ENCODE measurements around the gene ADPRM. TPM values are rescaled to one million over a fixed set of nuclear protein-coding genes. Genes with fewer than 3 reads are reported as not detected.
"Not testable (repeated sequence)": the region's sequence is repeated elsewhere in the genome, so short reads cannot be mapped to it uniquely, and the experiment has no call there.

Gene ADPRM
- total and polyA plus RNA-seq, 5 experiments from 2014 or later: 69.4 to 91.5 (median 76.7) TPM

DNA sequence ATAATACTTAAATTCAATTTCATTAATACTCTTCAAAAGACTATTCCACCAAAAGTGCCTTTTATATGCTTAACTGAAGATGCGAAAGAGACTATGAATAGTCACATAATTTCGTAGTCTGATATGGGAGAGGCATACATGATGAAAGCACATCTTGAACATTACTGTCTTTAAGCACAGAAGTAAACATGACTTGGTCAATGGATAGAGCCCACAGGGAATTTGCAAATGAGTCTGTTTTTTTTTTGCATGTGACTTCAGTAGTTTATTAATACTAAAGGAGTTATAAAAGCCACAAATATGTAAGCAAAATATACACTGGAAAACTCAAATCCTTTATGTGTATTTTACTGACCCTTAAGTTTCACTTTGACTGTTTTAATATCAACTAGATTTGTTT, 15.9 kb downstream of the ADPRM start:
- ATAC-seq (no peak), DNase-seq (no peak)
- H3K27ac Mint-ChIP-seq: peak overlapping the region in 4 of 10 donors; percentile 4 to 27 (median 22)
- H3K4me3 Mint-ChIP-seq: no peak overlapping the region
- POLR2A ChIA-PET: interaction anchor here (0.7 kb wide), 1 partner anchor 79 kb away, joined by 3 read pairs; no protein-coding TSS in a partner anchor
- H3K4me1 Mint-ChIP-seq: peaks cover 7 to 22% (median 10%) of the 10 kb centered on the region in 4 donors
- H3K36me3 Mint-ChIP-seq: peaks cover 13 to 70% (median 20%) of the 10 kb centered on the region in 3 donors
- H3K27me3 Mint-ChIP-seq: no peaks in the 10 kb centered on the region
- no peaks in the 10 kb centered on the region for H3K9me3 Mint-ChIP-seq

DNA sequence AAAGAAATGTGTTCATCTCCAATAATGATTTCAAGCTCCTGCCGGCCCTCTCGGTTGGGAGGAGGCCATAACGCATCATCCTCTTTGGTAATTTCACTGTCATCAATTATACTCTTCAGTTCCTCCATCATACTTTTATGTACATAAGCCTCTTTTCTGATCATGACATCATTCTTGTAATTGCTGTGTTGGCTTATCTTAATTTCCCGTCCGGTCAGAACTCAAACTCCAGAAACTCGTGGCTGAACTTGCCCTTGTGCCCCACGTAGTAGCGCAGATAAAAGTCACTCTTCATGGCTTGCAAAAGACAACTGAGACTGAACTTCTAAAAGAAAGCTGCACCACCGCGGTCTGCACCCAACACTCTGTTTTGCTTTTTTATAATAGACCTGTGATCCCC, 18.8 kb downstream of the ADPRM start:
- H3K36me3 Mint-ChIP-seq: peaks cover 8 to 48% (median 11%) of the 10 kb centered on the region in 3 donors
- no peaks in the 10 kb centered on the region for H3K27me3 Mint-ChIP-seq
- no peaks in the 10 kb centered on the region for H3K9me3 Mint-ChIP-seq
- ATAC-seq (no peak), DNase-seq (no peak)
- H3K4me3 Mint-ChIP-seq: no peak overlapping the region
- peak overlapping the region in 7 of 10 donors; percentile 49 to 83 (median 55) for H3K27ac Mint-ChIP-seq
- peaks cover 0 to 6% (median 3%) of the 10 kb centered on the region in 4 donors for H3K4me1 Mint-ChIP-seq
- POLR2A ChIA-PET: no interaction called here

DNA sequence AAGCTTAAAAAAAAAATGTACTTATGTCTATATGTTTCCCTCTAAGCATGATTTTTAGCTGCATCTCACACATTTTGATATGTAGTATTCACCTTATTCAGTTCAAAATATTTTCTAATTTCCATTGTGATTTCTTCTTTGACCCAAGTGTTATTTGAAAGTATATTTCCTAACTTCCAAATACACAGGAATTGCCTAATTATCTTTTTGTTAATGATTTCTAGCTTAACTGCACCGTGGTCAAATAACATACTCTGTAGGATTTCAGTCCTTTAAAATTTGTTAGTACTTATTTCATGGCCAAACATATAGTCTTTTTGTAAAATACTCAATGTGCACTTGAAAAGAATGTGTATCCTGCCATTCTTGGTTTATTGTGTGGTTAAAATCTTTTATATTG, 21.2 kb downstream of the ADPRM start:
- ATAC-seq: no peak
- no peak for DNase-seq
- POLR2A ChIA-PET: no interaction called here
- H3K36me3 Mint-ChIP-seq: peaks cover 0 to 41% (median 3%) of the 10 kb centered on the region in 3 donors
- no peaks in the 10 kb centered on the region for H3K9me3 Mint-ChIP-seq
- H3K27ac Mint-ChIP-seq: peak overlapping the region in 8 of 10 donors; percentile 25 to 77 (median 64)
- H3K27me3 Mint-ChIP-seq: no peaks in the 10 kb centered on the region
- peaks cover 0 to 4% (median 2%) of the 10 kb centered on the region in 4 donors for H3K4me1 Mint-ChIP-seq
- no peak overlapping the region for H3K4me3 Mint-ChIP-seq

DNA sequence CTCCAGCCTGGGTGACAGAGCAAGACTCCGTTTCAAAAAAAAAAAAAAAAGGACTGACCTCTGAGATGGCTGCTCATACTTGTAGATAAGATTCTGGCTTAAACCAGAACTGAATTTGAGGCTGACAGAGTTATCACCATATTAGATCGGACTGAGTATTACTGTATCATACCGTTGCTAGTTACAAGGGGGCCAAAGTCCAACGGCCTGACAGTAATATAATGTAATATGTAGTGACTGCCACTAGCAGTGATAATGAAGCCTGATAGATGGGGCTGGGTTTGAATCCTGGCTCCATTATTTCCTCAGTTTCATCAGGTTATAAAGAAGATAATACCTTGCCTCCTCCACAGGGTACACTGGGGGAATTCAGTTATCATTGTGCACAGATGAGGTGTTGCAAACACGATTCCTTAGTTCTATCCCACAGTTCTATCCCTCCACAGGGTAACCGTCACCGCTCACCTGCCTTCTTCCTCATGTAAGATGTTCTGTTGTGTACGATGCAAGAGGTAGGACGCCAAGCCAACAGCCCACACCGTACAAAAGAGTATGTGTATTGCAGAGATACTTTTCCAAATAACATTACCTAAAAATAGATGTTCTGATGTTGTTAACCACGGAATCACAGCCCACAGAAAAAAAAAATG, 27.3 kb downstream of the ADPRM start:
- Mint-ChIP-seq H3K4me3 (no peak overlapping the region), H3K4me1 (peaks cover 0 to 32% (median 18%) of the 10 kb centered on the region in 4 donors), H3K36me3 (peaks cover 0 to 27% (median 3%) of the 10 kb centered on the region in 3 donors), H3K27ac (peak overlapping the region in 5 of 10 donors; percentile 23 to 79 (median 61)), H3K27me3 (no peaks in the 10 kb centered on the region), H3K9me3 (no peaks in the 10 kb centered on the region)
- ATAC-seq: no peak
- POLR2A ChIA-PET: interaction anchor here (0.6 kb wide), 2 partner anchors 28 to 44 kb away, joined by 3 read pairs; no protein-coding TSS in a partner anchor
- no peak for DNase-seq

DNA sequence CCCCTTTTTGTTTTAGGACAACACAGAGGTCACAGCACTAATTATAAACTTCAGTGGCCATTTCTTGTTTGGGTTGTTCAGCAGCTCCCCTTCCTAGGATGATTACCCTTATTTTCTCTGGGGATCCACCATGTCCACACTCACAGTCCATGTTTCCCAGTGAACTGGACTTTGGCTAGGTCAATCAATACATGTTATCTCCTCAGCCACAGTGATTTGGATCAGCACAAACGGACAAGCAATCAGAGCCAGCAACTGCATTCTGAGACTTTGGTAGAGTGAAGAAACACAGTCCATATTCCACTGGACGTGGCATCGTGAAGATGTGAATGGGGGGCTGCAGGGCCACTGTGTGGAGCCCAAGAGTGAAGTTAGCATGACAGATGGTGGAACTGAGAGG, 27.9 kb downstream of the ADPRM start:
- Mint-ChIP-seq H3K27me3 (no peaks in the 10 kb centered on the region), H3K27ac (peak overlapping the region in 4 of 10 donors; percentile 62 to 79 (median 68)), H3K4me3 (no peak overlapping the region), H3K4me1 (peaks cover 3 to 35% (median 23%) of the 10 kb centered on the region in 4 donors), H3K9me3 (no peaks in the 10 kb centered on the region), H3K36me3 (peaks cover 0 to 27% (median 3%) of the 10 kb centered on the region in 3 donors)
- POLR2A ChIA-PET: no interaction called here
- no peak for DNase-seq
- ATAC-seq: no peak

DNA sequence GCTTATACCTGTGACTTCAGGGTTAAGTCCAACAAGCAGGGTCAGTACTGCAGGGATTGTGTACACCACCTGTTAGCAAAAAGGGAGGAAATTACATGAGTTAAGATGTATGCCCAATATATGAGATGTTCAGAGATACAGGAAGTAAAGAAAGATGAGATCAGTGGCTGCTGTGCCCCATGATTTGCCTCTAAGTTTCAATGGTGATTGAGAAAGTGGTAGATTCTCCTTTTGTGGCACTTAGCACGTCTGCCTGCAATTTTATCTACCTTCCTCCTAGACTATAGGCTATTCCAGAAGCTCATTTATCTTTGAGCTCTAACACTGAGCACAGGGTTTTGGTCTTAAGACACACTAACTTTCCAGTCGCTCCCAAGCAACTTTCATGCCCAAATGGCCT, 28.8 kb downstream of the ADPRM start:
- ATAC-seq (no peak), DNase-seq (no peak)
- peak overlapping the region in 6 of 10 donors; percentile 5 to 61 (median 17) for H3K27ac Mint-ChIP-seq
- no peaks in the 10 kb centered on the region for H3K9me3 Mint-ChIP-seq
- no peak overlapping the region for H3K4me3 Mint-ChIP-seq
- peaks cover 0 to 27% (median 3%) of the 10 kb centered on the region in 3 donors for H3K36me3 Mint-ChIP-seq
- POLR2A ChIA-PET: no interaction called here
- no peaks in the 10 kb centered on the region for H3K27me3 Mint-ChIP-seq
- peaks cover 7 to 44% (median 31%) of the 10 kb centered on the region in 4 donors for H3K4me1 Mint-ChIP-seq

DNA sequence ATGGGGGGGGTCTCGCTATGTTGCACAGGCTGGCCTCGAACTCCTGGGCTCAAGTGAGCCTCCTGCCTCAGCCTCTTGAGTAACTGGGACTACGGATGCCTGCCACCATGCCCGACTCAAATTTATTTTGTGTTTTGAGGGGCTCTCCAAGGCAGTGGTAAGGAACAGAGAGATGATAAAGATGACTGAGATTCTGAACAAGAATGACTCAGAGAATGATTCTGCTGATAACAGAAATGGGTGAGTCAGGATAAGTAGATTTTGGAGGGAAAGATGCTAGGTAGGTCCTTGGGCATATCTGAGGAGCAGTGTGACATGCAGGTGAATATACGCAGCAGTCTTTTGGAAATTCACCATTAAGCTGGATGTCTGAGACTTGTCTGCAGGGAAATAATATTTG, 29.8 kb downstream of the ADPRM start:
- Mint-ChIP-seq H3K27ac (peak overlapping the region in 8 of 10 donors; percentile 5 to 58 (median 32)), H3K27me3 (no peaks in the 10 kb centered on the region), H3K9me3 (no peaks in the 10 kb centered on the region), H3K4me1 (peaks cover 7 to 44% (median 31%) of the 10 kb centered on the region in 4 donors), H3K4me3 (peak overlapping the region in 1 of 10 donors; percentile 46), H3K36me3 (peaks cover 0 to 26% (median 3%) of the 10 kb centered on the region in 3 donors)
- ATAC-seq (no peak), DNase-seq (no peak)
- POLR2A ChIA-PET: no interaction called here

DNA sequence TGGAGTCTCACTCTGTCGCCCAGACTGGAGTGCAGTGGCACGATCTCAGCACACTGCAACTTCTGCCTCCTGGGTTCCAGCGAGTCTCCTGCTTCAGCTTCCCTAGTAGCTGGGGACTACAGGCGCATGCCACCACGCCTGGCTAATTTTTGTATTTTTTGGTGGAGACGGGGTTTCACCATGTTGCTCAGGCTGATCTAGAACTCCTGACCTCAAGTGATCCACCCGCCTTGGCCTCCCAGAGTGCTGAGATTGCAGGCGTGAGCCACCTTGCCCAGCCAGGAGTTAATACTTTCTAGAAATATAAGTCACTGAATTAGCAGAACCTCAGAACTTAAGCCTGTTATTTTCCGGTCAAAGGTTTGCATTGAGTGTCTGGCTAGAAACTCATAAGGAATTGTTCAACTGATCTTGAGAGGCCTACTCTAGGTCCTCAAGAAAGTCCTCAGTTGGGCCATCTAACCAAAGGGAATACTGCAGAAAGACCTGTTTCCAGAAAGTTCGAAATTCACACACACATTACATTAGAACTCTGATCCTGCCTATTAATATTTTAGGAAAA, 31.0 kb downstream of the ADPRM start:
- Mint-ChIP-seq H3K27ac (peak overlapping the region in 9 of 10 donors; percentile 59 to 94 (median 84)), H3K27me3 (no peaks in the 10 kb centered on the region), H3K36me3 (peaks cover 0 to 14% (median 1%) of the 10 kb centered on the region in 3 donors), H3K4me3 (peak overlapping the region in 9 of 10 donors; percentile 10 to 96 (median 91)), H3K9me3 (no peaks in the 10 kb centered on the region), H3K4me1 (peaks cover 7 to 42% (median 30%) of the 10 kb centered on the region in 4 donors)
- POLR2A ChIA-PET: interaction anchor here (0.7 to 2.7 kb wide), 3 partner anchors 16 to 32 kb away, joined by 3 to 22 read pairs (median 9); no protein-coding TSS in a partner anchor
- DNase-seq: no peak
- no peak for ATAC-seq

DNA sequence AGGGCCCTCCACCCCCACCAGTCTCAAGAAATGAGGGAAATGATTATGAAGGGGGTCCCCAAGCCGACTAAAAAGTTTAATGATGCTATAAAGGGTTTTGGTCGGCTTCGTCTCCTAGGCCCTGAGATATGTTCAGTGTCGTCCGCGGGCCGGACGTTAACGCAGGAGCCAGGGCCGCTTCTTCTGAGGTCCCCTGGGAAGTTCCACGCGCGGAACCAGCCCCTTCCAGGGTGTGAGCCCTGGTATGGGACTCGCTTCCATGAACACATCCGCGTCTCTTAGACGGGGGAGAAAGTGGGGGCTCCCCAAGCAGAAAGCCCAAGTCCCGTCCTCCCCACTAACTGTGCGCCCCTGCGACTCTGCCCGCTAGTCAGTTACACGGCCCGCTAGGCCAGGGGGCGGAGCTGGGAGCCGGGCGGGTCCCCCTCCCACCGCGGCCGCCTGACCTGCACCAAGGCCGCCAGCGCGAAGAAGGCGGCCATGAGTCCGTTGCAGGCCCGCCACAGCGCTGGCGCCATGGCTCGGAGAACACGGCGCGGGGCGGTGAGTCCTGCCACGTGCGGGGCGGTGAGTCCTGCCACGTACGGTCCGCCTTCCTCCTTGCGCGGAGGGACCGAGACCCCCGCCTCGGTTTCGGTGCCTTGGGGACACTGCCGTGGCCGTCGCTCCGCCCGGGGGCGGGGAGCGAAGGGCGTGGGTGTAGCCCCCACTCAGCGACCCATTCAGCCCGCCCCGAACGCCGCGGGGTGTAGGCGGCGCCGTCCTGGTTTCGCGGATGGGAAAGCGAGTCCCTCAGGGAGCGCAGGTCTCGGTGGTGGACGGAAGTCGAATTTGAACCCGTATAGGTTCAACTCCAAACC, 32.2 kb downstream of the ADPRM start, which contains the start of gene TMEM220:
Gene TMEM220 (minus strand): TSS at position 690 of the 860 bp plus-strand sequence. CDS start 172 bp downstream, at position 518.
- DNase-seq: peak in 9 of 10 donors; percentile 22 to 67 (median 37)
- Mint-ChIP-seq H3K27ac (peak within 1 kb of the TSS; percentile 79 to 94 (median 92)), H3K4me1 (peaks cover 7 to 37% (median 28%) of the 10 kb centered on the region in 4 donors), H3K27me3 (peaks cover 0 to 2% (median 0%) of the 10 kb centered on the region in 5 donors), H3K4me3 (peak within 1 kb of the TSS; percentile 85 to 96 (median 92)), H3K36me3 (peaks cover 0 to 7% (median 0%) of the 10 kb centered on the region in 3 donors), H3K9me3 (no peaks in the 10 kb centered on the region)
- POLR2A ChIA-PET: interaction anchor here (0.6 to 2.7 kb wide), 8 partner anchors 13 to 33 kb away, joined by 3 to 22 read pairs (median 4); no protein-coding TSS in a partner anchor
- peak; percentile 78 to 88 for ATAC-seq

DNA sequence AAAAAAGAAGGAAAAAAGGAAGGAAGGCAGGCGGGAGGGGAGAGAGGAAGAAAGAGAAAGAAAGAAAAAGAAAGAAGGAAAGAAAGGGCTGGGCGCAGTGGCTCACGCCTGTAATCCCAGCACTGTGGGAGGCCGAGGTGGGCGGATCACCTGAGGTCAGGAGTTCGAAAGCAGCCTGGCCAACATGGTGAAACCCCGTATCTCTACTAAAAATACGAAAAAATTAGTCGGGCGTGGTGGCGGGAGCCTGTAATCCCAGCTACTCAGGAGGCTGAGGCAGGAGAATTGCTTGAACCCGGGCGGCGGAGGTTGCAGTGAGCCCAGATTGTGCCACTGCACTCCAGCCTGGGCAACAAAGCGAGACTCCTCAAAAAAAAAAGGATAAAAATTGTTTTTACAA, 32.9 kb downstream of the ADPRM start:
- DNase-seq (peak in 1 of 10 donors; percentile 7), ATAC-seq (peak; percentile 5 to 12)
- POLR2A ChIA-PET: interaction anchor here (0.7 to 2.7 kb wide), 7 partner anchors 12 to 34 kb away, joined by 3 to 22 read pairs (median 4); no protein-coding TSS in a partner anchor
- not testable (repeated sequence) for H3K36me3 Mint-ChIP-seq, H3K9me3 Mint-ChIP-seq, H3K27me3 Mint-ChIP-seq
- Mint-ChIP-seq H3K27ac (peak overlapping the region; percentile 76 to 94 (median 86)), H3K4me3 (peak overlapping the region; percentile 85 to 96 (median 92)), H3K4me1 (peaks cover 7 to 36% (median 27%) of the 10 kb centered on the region in 4 donors)

DNA sequence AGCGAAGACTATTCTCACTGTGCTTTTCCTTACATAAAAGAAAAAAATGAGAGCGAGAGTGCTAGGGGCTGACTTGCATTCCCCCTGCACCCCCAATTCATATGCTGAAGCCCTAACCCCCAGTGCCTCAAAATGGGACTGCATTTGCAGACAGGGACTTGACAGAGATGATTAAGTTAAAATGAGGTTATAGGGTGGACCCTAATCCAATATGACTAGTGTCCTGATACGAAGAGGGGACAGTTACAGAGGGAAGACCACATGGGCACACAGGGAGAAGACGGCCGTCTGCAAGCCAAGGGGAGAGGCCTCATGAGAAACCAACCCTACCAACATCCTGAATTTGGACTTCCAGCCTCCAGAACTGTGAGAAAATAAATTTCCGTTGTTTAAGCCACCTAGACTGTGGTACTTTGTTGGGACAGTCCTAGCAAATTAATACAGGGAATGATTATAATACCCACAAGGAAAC, 34.0 kb downstream of the ADPRM start:
- no peak for DNase-seq
- POLR2A ChIA-PET: interaction anchor here (2.7 kb wide), 1 partner anchor 31 kb away, joined by 22 read pairs; no protein-coding TSS in a partner anchor
- Mint-ChIP-seq H3K4me3 (peak overlapping the region in 6 of 10 donors; percentile 67 to 94 (median 88)), H3K36me3 (no peaks in the 10 kb centered on the region), H3K27ac (peak overlapping the region in 4 of 10 donors; percentile 34 to 79 (median 67)), H3K27me3 (peaks cover 0 to 4% (median 0%) of the 10 kb centered on the region in 5 donors), H3K4me1 (peaks cover 7 to 28% (median 21%) of the 10 kb centered on the region in 4 donors), H3K9me3 (no peaks in the 10 kb centered on the region)
- ATAC-seq: no peak

DNA sequence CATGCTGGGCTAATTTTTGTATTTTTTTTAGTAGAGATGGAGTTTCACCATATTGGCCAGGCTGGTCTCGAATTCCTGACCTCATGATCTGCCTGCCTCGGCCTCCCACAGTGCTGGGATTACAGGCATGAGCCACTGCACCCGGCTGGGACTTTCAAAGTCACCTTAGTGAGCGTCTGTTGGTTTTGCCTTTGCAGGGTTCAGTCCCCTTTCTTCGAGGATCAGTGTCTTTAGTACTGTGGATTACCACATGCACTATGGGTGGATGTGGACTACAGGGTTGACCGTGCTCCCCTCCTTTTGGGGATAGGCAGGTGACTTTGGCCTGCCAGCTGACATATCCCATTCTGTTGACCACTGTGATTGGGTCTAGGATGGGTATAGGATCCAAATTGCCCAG, 34.7 kb downstream of the ADPRM start:
- POLR2A ChIA-PET, H3K9me3 Mint-ChIP-seq, DNase-seq, H3K27me3 Mint-ChIP-seq, ATAC-seq, H3K27ac Mint-ChIP-seq, H3K36me3 Mint-ChIP-seq: not testable (repeated sequence)
- H3K4me3 Mint-ChIP-seq: peak overlapping the region in 2 of 10 donors; percentile 45 to 51
- peaks cover 8 to 26% (median 19%) of the 10 kb centered on the region in 4 donors for H3K4me1 Mint-ChIP-seq
